IPS-18c (cell line): ENCODE results near the gene PPP6R2.
A peak's percentile ranks its signal among the peaks of the same experiment; 100 is the strongest.
"Not testable (repeated sequence)": the region's sequence is repeated elsewhere in the genome, so short reads cannot be mapped to it uniquely, and the experiment has no call there.

Experiments
- H3K4me3 ChIP-seq: 2 replicates; pipeline ENCODE4 v1.7.0; 2013; ENCODE audit warnings: low read depth, mild to moderate bottlenecking, low read length, moderate library complexity; ENCODE audit not compliant: insufficient read depth
- H3K9me3 ChIP-seq: one replicate; pipeline ENCODE4 v1.6.1; 2013; ENCODE audit warnings: mild to moderate bottlenecking, low read length, moderate library complexity; ENCODE audit not compliant: control insufficient read depth, insufficient read depth

The PPP6R2 gene

DNA sequence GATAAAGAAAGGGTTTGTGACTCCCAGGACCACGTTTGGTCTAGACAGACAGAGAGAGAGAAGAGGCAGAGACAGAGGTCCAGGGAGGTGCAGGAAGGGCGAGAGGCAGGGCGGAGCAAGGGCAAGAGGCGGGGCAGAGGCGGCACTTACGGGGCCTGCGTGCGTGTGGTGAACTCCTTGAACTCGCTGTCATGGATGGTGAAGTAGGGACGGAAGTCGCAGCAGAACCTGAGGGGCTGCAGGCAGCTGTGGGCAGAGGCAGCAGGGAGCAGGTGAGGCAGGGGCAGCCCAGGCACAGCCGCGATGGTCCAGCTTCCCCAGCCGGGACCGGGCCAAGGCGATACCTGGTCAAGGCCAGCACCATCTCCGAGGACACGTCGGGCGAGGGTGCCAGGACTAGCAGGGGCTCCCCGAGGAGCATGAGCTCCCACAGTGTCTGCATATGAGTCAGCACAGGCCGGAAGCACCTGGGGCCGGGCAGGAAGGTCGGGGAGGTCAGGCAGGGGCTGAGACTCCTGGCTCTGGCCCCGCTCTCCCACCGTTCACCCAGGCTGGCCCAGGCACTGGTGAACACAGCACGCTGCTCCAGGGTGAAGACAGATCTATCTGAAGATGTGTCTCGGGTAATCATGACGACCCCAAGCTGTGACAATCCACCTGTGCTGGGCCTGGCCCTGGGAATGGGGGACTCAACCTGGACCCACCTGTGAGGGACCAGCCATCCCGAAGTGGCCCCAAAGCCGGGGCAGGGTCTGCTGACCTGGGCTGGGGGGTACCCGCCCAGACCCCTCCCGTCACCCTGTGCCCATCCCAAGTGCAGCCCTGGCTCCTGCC, 28.5 kb upstream of the PPP6R2 start:
- Histone ChIP-seq H3K9me3 (no peaks in the 10 kb centered on the region), H3K4me3 (no peak overlapping the region)

DNA sequence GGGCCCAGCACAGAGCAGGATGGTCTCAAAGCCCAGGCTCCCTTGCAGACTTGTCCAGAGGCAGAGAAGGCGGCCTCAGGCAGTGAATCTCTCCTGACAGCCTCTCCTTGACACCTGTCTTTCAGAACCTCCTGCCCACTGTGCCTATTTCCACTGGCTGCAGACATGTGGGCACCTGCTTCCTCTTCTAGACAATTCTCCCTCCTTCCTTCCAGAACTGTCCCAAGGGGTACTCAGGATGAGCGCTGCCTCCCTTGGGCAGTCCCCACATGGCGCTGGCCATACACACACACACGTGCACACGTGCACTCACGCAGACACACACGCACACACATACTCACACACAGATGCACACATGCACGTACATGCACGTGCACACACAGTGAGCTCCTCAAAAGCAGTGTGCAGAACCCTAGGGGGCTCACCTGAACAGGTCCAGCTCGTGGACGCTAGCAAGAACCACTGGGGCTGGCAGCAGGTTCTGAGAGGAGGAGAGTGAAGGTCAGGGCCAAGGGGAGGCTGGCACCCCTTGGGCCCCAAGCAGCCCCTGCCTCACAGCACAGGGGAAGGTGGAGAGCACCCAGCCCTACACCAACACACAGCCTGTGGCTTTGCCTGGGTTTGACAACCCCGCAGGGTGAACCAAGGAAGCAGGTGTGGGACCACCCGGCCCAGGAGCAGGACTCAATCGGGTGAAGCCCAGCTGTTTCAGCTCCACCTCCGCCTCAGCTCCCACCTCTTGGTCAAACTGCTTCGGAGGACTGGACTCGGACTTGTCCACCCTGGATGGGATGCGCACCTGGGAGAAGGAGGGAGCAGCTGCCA, 27.6 kb upstream of the PPP6R2 start:
- Histone ChIP-seq H3K9me3 (no peaks in the 10 kb centered on the region), H3K4me3 (no peak overlapping the region)

DNA sequence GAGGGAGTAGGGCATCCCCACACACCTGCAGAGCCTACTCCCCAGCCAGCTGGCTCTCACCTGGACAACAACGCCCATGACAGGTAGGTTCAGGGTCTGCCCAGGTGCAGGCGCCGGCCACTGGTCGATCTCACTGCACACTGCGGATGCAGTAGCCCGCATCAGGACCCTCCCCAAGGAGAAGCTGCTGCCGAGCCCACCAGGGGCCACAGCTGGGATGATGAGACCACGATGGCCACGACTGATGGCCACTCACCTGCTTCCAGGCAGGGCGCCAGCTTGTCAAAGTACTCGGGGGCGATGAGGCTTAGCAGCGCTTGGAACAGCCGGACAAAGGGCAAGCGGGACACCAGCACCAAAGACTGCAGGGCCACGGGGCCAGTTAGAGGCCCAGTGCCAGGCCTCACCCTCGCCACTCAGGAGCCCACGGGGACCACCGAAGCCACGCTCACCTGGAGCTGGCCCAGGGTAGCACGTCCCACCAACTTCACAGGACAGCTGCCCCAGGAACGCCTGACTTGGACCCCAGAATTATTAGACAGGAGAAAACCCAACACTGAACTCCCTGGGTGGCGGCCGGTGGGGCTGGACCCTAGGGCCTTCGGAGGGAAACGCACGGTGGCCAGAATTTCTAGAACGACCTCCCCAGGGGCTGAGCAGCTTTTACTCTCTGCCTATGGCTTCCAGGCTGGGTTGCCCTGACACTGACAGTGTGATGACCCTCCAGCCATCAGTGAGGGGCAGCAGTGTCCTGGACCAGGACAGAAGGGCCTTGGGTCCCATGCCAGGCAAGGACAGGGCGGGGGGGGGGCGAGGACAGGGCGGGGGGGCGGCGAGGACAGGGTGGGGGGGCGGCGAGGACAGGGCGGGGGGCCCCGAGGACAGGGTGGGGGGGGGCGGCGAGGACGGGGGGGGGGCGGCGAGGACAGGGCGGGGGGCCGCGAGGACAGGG, 26.7 kb upstream of the PPP6R2 start:
- Histone ChIP-seq H3K9me3 (no peaks in the 10 kb centered on the region), H3K4me3 (no peak overlapping the region)

DNA sequence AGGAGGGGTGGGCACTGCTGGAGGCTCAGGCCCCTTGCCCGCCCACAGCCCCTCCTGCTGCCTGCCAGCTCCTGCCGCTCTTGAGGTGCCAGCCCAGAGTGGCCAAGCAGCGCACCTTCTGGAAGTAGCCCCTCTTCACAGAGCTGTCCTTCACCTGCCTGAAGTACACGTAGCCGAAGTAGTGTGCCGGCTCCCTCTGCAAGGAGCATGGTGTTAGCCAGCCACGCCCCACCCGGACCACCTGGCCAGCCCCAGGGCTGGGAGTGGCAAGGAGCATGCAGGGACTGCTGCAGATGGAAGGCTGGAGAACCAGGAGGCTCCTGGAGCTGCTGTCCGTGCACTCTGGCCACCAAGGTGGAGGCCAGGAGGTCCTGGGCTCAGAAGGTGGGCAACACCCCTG, 25.9 kb upstream of the PPP6R2 start:
- no peaks in the 10 kb centered on the region for H3K9me3 ChIP-seq
- no peak overlapping the region for H3K4me3 ChIP-seq

DNA sequence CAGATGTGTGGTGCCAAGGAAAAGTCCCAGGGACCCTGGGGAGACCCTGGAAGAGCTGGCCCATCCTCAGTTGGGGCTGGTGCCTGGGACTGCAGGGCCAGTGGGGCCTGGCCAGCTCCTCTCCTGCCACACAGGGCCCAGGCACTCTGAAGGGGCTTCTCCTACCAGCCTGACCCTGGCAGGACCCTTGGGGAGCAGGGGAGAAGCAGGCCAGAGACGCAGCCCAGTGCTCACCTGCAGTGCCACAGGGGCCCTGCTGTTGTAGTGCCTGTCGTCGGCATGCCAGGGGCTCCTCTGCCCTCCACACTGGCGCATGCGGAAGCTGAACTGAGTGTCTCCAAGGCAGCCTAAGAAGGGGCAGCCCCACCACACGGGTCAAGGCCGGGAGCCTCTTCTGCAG, 25.5 kb upstream of the PPP6R2 start:
- Histone ChIP-seq H3K9me3 (no peaks in the 10 kb centered on the region), H3K4me3 (no peak overlapping the region)

GRCh38 chr22:50318356-50318697, 24.8 kb upstream of the PPP6R2 start:
- Histone ChIP-seq H3K9me3 (no peaks in the 10 kb centered on the region), H3K4me3 (no peak overlapping the region)

GRCh38 chr22:50318698-50319411, 24.3 kb upstream of the PPP6R2 start:
- Histone ChIP-seq H3K9me3 (no peaks in the 10 kb centered on the region), H3K4me3 (no peak overlapping the region)

DNA sequence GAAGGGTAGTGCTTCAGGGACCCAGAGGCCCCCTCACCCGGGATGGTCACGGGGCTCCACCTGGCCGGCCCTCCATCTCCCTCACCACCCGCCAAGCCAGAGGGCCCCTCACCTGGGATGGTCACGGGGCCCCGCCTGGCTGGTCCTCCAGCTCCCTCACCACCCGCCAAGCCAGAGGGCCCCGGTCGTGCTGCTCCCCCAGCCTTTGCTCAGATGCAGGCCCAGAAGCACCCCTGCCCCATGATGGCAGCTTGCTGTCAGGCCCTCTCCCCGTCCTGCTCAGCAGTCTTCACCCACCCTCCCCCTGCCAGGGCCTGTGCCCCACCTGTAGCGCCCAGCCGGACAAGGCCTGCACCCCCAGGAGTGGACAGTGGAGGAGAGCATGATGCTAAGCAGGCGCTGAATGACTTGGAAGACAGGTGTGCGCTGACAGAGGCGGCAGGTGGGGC, 23.6 kb upstream of the PPP6R2 start:
- no peaks in the 10 kb centered on the region for H3K9me3 ChIP-seq
- H3K4me3 ChIP-seq = no peak overlapping the region

- Histone ChIP-seq H3K4me3 (no peak overlapping the region), H3K9me3 (no peaks in the 10 kb centered on the region)
These were observed 23.0 kb upstream of the PPP6R2 start for GRCh38 chr22:50320116-50320515.

- Histone ChIP-seq H3K9me3 (no peaks in the 10 kb centered on the region), H3K4me3 (no peak overlapping the region)
These were observed 22.3 kb upstream of the PPP6R2 start for GRCh38 chr22:50320671-50321325.

DNA sequence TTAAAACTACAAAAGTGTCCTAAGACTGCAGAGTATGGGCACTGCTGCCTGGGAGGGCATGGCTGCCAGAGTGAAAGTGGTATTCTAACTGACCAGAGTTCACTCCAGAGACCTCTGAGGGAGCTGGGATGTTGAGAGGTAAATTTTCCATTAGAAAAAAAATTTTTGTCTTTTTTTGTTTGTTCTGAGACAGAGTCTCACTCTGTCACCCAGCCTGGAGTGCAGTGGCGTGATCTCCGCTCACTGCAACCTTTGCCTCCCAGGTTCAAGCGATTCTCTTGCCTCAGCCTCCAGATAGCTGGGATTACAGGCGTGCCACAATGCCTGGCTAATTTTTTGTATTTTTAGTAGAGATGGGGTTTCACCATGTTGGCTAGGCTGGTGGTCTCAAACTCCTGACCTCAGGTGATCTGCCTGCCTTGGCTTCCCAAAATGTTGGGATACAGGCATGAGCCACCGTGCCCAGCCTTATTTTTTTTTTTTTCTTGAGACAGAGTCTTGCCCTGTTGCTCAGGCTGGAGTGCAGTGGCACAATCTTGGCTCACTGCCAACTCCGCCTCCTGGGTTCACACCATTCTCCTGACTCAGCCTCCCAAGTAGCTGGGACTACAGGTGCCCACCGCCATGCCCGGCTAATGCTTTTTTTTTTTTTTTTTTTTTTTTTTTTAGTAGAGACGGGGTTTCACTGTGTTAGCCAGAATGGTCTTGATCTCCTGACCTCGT, 20.6 kb upstream of the PPP6R2 start:
- not testable (repeated sequence) for H3K4me3 ChIP-seq, H3K9me3 ChIP-seq

DNA sequence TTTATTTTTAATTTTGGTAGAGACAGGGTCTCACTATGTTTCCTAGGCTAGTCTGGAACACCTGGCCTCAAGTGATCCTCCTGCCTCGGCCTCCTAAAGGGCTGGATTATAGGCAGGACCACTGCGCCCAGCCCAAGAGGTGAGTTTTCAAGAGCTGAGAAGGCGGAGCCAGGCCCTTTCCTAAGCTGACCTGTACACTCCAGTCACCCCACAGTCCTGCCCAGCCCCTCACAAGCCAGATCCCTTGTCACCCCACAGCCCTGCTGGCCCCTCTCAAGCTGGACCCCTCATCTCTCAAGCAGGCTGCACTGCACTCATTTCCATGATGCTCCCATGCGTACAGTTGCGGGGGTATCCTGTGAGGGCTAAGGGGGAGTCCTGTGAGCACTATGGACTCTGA, 19.2 kb upstream of the PPP6R2 start:
- Histone ChIP-seq H3K9me3 (no peaks in the 10 kb centered on the region), H3K4me3 (no peak overlapping the region)

DNA sequence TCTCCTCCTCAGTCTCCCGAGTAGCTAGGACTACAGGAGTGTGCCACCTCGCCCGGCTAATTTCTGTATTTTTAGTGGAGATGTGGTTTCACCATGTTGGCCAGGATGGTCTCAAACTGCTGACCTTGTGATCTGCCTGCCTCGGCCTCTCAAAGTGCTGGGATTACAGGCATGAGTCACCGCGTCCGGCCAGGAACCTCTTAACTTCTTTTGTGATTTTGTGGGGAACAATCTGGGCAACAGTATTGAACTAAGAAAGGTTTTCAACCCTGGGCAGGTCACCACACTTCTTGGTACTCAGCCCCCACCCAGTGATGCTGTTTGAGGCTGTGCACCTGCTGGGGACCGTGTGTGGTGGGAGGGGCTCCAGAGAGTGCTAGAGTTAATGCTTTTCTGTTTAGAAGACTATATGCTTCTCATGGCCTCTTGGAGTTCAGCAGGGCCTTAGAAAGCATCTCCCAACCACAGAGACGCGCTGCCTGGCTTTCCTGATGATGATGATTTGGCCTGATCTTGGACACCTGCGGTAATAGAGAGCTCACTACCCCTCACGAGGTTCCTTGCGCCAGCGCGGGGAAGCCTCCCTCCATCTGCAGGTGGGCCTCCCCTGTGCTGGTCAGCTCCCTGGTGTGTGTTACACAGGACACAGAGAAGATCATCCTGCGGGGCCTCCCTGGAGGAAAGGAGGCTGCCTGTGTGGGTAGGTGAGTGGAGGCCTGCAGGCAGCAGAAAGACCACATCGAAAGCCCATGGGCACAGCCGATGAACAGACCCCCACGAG, 17.5 kb upstream of the PPP6R2 start:
- peaks cover 2% of the 10 kb centered on the region for H3K9me3 ChIP-seq
- H3K4me3 ChIP-seq = no peak overlapping the region; the same call in none of the 2 replicates

GRCh38 chr22:50326225-50326955, 16.7 kb upstream of the PPP6R2 start:
- Histone ChIP-seq H3K9me3 (peaks cover 2% of the 10 kb centered on the region), H3K4me3 (peak overlapping the region; percentile 84)
